NB4 (cell line): Measurements from ENCODE around the gene DDX55.

Experiments
- DNase-seq: peaks from one replicate; pipeline ENCODE4 v3.0.0; 2010; ENCODE audit warnings: low read depth
- H3K4me3 ChIP-seq: one replicate; pipeline ENCODE4 v1.5.1; 2011; ENCODE audit warnings: mild to moderate bottlenecking, low read depth, low read length, moderate library complexity
- MYC ChIP-seq: IDR thresholded peaks from 2 replicates; pipeline ENCODE4 v1.6.1; 2011; ENCODE audit warnings: low read depth, low read length
- POLR2A ChIP-seq: IDR thresholded peaks from 2 replicates; pipeline ENCODE4 v1.6.1; 2011; ENCODE audit warnings: mild to moderate bottlenecking; ENCODE audit not compliant: insufficient read length; ENCODE audit errors: extremely low read depth
- TF ChIP-seq, protein P1 (sequence below): IDR thresholded peaks from 2 replicates; pipeline ENCODE4 v1.6.1; 2011; ENCODE audit warnings: low read depth, low read length
- TF ChIP-seq, protein P2 (sequence below): IDR thresholded peaks from one replicate; pipeline ENCODE4 v1.5.1; 2012; ENCODE audit warnings: low read depth, low read length

Gene DDX55

DNA sequence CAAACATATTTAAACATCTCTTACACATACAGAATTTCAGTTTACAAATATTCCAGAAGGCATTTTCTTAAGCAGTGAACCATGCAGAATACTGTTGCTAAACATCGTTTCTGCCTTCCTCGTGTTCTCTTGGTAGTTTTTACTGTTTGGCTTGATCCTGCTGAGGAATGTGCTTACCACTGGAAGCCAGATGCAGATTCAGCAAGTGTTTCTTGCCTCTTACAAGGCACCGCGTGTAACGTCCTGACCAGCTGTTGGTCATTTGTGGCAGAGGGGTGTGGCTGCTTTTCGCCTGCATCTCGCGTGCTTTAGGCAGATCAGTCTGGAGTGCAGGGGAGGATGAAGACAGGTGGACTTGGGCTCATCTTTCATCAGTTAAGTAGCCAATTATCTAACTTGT is 19.2 kb downstream of the DDX55 start:
- no peak overlapping the region for H3K4me3 ChIP-seq
- TF ChIP-seq POLR2A (no peak), MYC (no peak)
- TF ChIP-seq, protein P1, sequence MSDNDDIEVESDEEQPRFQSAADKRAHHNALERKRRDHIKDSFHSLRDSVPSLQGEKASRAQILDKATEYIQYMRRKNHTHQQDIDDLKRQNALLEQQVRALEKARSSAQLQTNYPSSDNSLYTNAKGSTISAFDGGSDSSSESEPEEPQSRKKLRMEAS, result no peak
- TF ChIP-seq, protein P2, sequence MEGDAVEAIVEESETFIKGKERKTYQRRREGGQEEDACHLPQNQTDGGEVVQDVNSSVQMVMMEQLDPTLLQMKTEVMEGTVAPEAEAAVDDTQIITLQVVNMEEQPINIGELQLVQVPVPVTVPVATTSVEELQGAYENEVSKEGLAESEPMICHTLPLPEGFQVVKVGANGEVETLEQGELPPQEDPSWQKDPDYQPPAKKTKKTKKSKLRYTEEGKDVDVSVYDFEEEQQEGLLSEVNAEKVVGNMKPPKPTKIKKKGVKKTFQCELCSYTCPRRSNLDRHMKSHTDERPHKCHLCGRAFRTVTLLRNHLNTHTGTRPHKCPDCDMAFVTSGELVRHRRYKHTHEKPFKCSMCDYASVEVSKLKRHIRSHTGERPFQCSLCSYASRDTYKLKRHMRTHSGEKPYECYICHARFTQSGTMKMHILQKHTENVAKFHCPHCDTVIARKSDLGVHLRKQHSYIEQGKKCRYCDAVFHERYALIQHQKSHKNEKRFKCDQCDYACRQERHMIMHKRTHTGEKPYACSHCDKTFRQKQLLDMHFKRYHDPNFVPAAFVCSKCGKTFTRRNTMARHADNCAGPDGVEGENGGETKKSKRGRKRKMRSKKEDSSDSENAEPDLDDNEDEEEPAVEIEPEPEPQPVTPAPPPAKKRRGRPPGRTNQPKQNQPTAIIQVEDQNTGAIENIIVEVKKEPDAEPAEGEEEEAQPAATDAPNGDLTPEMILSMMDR, result no peak
- no peak for DNase-seq

DNA sequence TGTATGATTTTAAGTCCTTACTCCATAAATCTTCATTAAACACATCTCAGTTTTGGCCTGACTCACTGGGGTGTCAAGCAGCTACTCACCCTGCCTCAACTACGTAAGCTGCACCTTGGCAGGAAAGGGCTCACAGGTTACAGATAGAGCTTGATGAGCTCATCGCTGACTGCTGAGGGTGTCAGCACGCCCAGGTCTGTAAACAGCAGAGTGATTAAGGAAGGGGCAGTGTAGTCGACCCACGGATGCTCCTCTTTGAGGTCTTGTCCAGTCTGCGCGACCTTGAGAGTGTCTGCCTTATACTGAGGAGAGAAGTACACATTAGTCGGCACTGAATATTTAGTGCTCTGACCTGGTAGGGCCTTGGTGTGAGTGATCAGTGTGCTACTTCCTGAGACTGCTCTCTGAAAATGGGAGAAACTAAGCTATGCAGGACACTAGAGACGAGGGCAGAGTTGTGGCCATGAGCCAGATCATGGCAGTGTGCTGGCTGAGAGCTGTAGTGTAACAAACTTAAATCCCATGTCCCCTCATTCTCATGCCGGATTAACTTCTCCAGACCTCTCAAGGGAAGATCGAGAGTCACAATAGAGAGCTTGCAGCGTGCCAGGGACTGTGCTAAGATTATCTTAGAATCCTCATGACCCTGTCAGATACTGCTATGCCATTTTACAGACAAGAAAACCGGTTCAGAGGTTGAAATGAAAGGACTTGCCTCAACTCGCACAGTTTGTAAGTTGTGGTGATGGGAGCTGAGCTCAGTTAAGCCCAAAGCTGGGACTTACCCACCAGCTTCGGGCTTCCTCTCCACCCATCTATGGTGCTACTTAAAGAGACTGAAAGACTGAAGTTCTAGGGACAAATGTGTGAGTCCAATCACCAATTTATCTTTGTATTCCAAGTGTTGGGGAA is 20.0 kb downstream of the DDX55 start:
- no peak for DNase-seq
- no peak overlapping the region for H3K4me3 ChIP-seq
- TF ChIP-seq, protein P2, result no peak
- TF ChIP-seq, protein P1, result no peak
- TF ChIP-seq POLR2A, result peak; percentile 14
- no peak for TF ChIP-seq MYC

DNA sequence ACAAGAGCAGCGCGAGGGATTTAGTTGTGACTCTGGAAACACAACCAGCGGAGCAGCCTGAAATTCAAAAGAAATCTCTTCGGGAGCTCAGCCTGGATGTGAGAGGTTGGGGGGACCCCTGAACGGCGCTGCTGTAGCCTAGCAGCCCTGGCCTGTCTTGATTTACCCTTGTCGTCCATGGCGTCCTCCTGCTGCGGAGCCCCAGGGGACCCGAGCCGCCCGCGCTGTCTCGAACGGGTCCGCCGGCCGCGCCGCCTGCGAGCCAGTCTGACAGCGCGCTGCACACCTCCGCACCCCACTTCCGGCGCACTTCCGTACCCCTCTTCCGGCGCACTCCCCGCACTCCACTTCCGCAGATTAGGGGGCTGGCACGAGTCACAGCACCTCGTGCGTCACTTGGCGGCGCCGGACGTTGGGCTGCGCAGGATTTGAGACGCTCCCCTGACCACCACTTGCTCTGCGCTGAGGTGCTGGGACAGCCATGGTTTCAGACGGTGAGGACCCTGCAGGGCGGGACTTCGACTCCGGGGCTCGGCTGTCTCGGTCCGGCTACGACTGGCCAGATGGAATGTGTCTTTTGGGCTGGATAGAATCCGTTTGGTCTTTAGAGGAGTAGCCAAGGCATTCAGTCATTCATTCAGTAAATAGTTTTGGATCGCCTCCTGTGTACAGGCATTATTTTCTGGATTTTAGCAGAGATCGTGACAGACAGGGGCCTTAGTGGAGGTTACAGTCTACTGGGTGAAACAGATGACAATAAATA is 31.7 kb downstream of the DDX55 start, which contains the start of the genes EIF2B1 and GTF2H3:
Gene EIF2B1, minus strand, starts transcription at position 308 of the 763 bp plus-strand sequence. Its CDS starts 129 bp downstream, at position 179.
Gene GTF2H3, plus strand, starts transcription at position 451 of the 763 bp plus-strand sequence. Its CDS starts 31 bp downstream, at position 482.
- peak; percentile 100 for DNase-seq
- TF ChIP-seq, protein P2, result no peak
- TF ChIP-seq, protein P1, result peak; percentile 98
- TF ChIP-seq POLR2A, result peak; percentile 99
- TF ChIP-seq MYC, result peak; percentile 99
- H3K4me3 ChIP-seq, result peak within 1 kb of the TSS; percentile 99

DNA sequence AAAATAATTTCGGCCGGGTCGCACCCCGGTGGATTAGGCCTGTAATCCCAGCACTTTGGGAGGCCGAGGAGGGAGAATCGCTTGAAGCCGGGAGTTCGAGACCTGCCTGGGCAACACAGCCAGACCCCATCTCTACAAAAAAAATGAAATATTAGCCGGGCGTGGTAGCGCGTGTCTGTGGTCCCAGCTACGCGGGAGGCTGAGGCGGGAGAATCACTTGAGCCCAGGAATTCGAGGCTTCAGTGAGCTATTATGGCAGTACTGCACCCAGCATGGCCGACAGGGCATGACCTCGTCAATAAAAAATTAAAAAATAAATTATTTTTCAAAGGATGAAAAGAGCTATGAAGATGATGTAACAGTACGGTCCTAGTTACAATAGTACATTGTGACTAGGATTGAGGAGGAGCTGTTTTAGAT is 32.3 kb downstream of the DDX55 start:
- no peak for DNase-seq
- TF ChIP-seq, protein P1, result no peak
- TF ChIP-seq, protein P2, result no peak
- no peak for TF ChIP-seq POLR2A
- no peak for TF ChIP-seq MYC
- H3K4me3 ChIP-seq, result peak overlapping the region; percentile 99

DNA sequence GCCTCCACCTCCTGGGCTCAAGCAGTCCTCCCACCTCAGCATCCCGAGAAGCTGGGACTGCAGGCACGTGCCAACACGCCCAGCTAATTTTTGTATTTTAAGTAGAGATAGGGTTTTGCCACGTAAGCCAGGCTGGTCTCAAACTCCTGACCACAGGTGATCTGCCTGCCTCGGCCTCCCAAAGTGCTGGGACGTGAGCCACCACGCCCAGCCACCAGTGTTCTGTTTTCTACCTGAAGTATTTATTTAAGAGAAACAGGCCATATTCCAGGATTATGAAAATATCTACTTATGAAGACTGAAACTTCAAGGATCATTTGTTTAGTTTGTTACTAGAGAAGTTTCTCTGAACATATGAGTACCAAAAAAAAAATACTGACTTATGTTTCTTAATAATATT is 42.0 kb downstream of the DDX55 start:
- H3K4me3 ChIP-seq, result no peak overlapping the region
- TF ChIP-seq POLR2A, result no peak
- no peak for TF ChIP-seq MYC
- TF ChIP-seq, protein P2, result no peak
- TF ChIP-seq, protein P1, result no peak
- DNase-seq, result no peak
